Measurements from ENCODE around the gene NR3C1. TPM values are rescaled to one million over a fixed set of nuclear protein-coding genes. Genes with fewer than 3 reads are reported as not detected.

NR3C1 gene
- polyA plus RNA-seq, 1 donor, result 57.3 TPM

- DNase-seq (ENCODE audit: low read depth), result no peak
These were observed 141.6 kb downstream of the NR3C1 start for GRCh38 chr5:143261748-143262392.

- no peak for DNase-seq (ENCODE audit: low read depth)
These were observed 144.3 kb downstream of the NR3C1 start for GRCh38 chr5:143259254-143259605.

- DNase-seq (ENCODE audit: low read depth), result no peak
These were observed 144.8 kb downstream of the NR3C1 start for GRCh38 chr5:143258559-143259253.

- DNase-seq (ENCODE audit: low read depth), result no peak
These were observed 148.7 kb downstream of the NR3C1 start for GRCh38 chr5:143254819-143255218.

GRCh38 chr5:143251946-143252345, 151.5 kb downstream of the NR3C1 start:
- DNase-seq (ENCODE audit: low read depth), result no peak

- DNase-seq (ENCODE audit: low read depth), result no peak
These were observed 152.3 kb downstream of the NR3C1 start for GRCh38 chr5:143251190-143251589.

GRCh38 chr5:143249851-143250250, 153.6 kb downstream of the NR3C1 start:
- no peak for DNase-seq (ENCODE audit: low read depth)

GRCh38 chr5:143248822-143249579, 154.5 kb downstream of the NR3C1 start:
- no peak for DNase-seq (ENCODE audit: low read depth)

GRCh38 chr5:143248391-143248790, 155.1 kb downstream of the NR3C1 start:
- no peak for DNase-seq (ENCODE audit: low read depth)

- no peak for DNase-seq (ENCODE audit: low read depth)
These were observed 156.2 kb downstream of the NR3C1 start for GRCh38 chr5:143247134-143247815.

- DNase-seq (ENCODE audit: low read depth), result no peak
These were observed 157.4 kb downstream of the NR3C1 start for GRCh38 chr5:143245929-143246561.

- DNase-seq (ENCODE audit: low read depth), result no peak
These were observed 158.5 kb downstream of the NR3C1 start for GRCh38 chr5:143244990-143245389.

- peak; percentile 44 for DNase-seq (ENCODE audit: low read depth)
These were observed 159.3 kb downstream of the NR3C1 start for GRCh38 chr5:143244000-143244736.

- DNase-seq (ENCODE audit: low read depth), result no peak
These were observed 160.4 kb downstream of the NR3C1 start for GRCh38 chr5:143243103-143243502.

- DNase-seq (ENCODE audit: low read depth), result no peak
These were observed 161.6 kb downstream of the NR3C1 start for GRCh38 chr5:143241892-143242291.

- DNase-seq (ENCODE audit: low read depth), result no peak
These were observed 163.5 kb downstream of the NR3C1 start for GRCh38 chr5:143239882-143240518.

GRCh38 chr5:143238620-143239019, 164.9 kb downstream of the NR3C1 start:
- DNase-seq (ENCODE audit: low read depth), result no peak

- DNase-seq (ENCODE audit: low read depth), result no peak
These were observed 165.8 kb downstream of the NR3C1 start for GRCh38 chr5:143237664-143238063.

- DNase-seq (ENCODE audit: low read depth), result no peak
These were observed 166.8 kb downstream of the NR3C1 start for GRCh38 chr5:143236682-143237081.

- DNase-seq (ENCODE audit: low read depth), result no peak
These were observed 168.1 kb downstream of the NR3C1 start for GRCh38 chr5:143235423-143235822.
